SK-N-SH (cell line): ENCODE data around the gene SPOCK1.

Source experiments
- EP300 ChIP-seq, 2 experiments: IDR thresholded peaks; 2 replicates each; pipeline versions ENCODE4 v1.4.0 to v1.6.1; 2012; ENCODE audit warnings: borderline replicate concordance in 1 of 2, low read depth in 1 of 2, low read length in 1 of 2
- FOXM1 ChIP-seq: IDR thresholded peaks from 2 replicates; pipeline ENCODE4 v1.4.0; 2012; ENCODE audit warnings: low read depth, mild to moderate bottlenecking
- GABPA ChIP-seq: IDR thresholded peaks from 2 replicates; pipeline ENCODE4 v1.4.0; 2012; ENCODE audit warnings: low read depth, mild to moderate bottlenecking
- POLR2AphosphoS5 ChIP-seq: IDR thresholded peaks from 2 replicates; pipeline ENCODE4 v1.6.1; 2012; ENCODE audit warnings: low read depth, low read length
- RCOR1 ChIP-seq: fragments of 150-350 bp; IDR thresholded peaks from 2 replicates; pipeline ENCODE4 v1.6.1; 2017; ENCODE audit warnings: antibody characterized with exemption, low read length
- SMC3 ChIP-seq: IDR thresholded peaks from 2 replicates; pipeline ENCODE4 v1.6.1; 2012; ENCODE audit warnings: low read depth, low read length, improper control_type of control experiment
- TF ChIP-seq, protein P1 (sequence below): fragments of 200-600 bp; sonication (generic); IDR thresholded peaks from 2 replicates; pipeline ENCODE4 v1.6.1; 2017; ENCODE audit warnings: antibody characterized with exemption, mild to moderate bottlenecking, moderate library complexity
- TF ChIP-seq, protein P2 (sequence below): IDR thresholded peaks from 2 replicates; pipeline ENCODE4; 2012
- TF ChIP-seq, protein P3 (sequence below): IDR thresholded peaks from 2 replicates; pipeline ENCODE4 v1.6.1; 2012; ENCODE audit warnings: mild to moderate bottlenecking, low read depth, low read length, moderate library complexity

DNA sequence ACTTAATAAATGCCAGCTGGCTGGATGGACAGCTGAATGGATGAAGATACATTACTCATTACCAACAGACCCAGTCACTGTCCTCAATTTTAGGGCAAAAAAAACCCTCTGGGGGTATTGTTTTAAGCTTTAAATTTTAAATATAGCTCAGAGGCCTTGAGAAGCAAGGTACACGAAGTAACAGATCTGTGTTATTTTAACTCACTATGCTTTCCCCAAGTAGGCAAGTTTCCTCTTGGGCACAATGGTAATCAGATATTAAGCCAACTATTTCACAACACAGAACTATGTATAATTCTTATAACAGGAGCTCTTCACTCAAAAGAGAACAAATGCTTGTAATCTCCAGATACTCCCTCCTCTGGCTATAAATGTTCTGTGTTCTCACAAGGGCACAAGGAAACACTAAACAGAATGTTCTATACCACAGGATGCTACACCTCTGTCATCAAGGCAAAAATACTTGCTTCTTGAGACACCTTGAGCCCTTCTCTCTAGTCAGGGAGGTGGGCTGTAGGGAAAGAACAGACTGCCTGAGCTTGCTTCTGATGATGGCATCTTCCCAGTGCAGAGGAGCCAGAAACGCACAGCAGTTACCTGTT is 443.8 kb downstream of the SPOCK1 start:
- TF ChIP-seq SMC3 (no peak), GABPA (no peak), RCOR1 (no peak), FOXM1 (no peak), EP300 (IDR thresholded peaks at IDR 0.05; ENCODE audit: borderline replicate concordance in 1 of 2, low read depth in 1 of 2, low read length in 1 of 2) (no peak), POLR2AphosphoS5 (no peak)
- TF ChIP-seq, protein P1, sequence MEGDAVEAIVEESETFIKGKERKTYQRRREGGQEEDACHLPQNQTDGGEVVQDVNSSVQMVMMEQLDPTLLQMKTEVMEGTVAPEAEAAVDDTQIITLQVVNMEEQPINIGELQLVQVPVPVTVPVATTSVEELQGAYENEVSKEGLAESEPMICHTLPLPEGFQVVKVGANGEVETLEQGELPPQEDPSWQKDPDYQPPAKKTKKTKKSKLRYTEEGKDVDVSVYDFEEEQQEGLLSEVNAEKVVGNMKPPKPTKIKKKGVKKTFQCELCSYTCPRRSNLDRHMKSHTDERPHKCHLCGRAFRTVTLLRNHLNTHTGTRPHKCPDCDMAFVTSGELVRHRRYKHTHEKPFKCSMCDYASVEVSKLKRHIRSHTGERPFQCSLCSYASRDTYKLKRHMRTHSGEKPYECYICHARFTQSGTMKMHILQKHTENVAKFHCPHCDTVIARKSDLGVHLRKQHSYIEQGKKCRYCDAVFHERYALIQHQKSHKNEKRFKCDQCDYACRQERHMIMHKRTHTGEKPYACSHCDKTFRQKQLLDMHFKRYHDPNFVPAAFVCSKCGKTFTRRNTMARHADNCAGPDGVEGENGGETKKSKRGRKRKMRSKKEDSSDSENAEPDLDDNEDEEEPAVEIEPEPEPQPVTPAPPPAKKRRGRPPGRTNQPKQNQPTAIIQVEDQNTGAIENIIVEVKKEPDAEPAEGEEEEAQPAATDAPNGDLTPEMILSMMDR = no peak
- TF ChIP-seq, protein P2, sequence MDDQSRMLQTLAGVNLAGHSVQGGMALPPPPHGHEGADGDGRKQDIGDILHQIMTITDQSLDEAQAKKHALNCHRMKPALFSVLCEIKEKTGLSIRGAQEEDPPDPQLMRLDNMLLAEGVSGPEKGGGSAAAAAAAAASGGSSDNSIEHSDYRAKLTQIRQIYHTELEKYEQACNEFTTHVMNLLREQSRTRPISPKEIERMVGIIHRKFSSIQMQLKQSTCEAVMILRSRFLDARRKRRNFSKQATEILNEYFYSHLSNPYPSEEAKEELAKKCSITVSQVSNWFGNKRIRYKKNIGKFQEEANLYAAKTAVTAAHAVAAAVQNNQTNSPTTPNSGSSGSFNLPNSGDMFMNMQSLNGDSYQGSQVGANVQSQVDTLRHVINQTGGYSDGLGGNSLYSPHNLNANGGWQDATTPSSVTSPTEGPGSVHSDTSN = no peak
- TF ChIP-seq, protein P3, sequence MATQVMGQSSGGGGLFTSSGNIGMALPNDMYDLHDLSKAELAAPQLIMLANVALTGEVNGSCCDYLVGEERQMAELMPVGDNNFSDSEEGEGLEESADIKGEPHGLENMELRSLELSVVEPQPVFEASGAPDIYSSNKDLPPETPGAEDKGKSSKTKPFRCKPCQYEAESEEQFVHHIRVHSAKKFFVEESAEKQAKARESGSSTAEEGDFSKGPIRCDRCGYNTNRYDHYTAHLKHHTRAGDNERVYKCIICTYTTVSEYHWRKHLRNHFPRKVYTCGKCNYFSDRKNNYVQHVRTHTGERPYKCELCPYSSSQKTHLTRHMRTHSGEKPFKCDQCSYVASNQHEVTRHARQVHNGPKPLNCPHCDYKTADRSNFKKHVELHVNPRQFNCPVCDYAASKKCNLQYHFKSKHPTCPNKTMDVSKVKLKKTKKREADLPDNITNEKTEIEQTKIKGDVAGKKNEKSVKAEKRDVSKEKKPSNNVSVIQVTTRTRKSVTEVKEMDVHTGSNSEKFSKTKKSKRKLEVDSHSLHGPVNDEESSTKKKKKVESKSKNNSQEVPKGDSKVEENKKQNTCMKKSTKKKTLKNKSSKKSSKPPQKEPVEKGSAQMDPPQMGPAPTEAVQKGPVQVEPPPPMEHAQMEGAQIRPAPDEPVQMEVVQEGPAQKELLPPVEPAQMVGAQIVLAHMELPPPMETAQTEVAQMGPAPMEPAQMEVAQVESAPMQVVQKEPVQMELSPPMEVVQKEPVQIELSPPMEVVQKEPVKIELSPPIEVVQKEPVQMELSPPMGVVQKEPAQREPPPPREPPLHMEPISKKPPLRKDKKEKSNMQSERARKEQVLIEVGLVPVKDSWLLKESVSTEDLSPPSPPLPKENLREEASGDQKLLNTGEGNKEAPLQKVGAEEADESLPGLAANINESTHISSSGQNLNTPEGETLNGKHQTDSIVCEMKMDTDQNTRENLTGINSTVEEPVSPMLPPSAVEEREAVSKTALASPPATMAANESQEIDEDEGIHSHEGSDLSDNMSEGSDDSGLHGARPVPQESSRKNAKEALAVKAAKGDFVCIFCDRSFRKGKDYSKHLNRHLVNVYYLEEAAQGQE = no peak
